BJ (cell line): ENCODE results near the gene TEX54. TPM values are rescaled to one million over a fixed set of nuclear protein-coding genes. Genes with fewer than 3 reads are reported as not detected.

Experiments
- CTCF ChIA-PET: fragments of 350-600 bp; formaldehyde crosslinking; extraction: SDS; loops from one replicate; lab custom pipeline; 2021; ENCODE audit warnings: antibody characterized with exemption, inconsistent platforms; lab: Yijun Ruan, JAX
- POLR2A ChIA-PET: fragments of 300-600 bp; sonication (Branson Sonifier 250); formaldehyde crosslinking; extraction: SDS; loops from one replicate; lab custom pipeline; 2021; ENCODE audit warnings: antibody characterized with exemption; lab: Charles Lee
- DNase-seq: peaks from one replicate; pipeline ENCODE4 v3.0.0-alpha.2; 2011; ENCODE audit warnings: low read depth
- H3K27me3 ChIP-seq: 2 replicates; pipeline ENCODE4 v1.6.0; 2011; ENCODE audit warnings: low read length; ENCODE audit not compliant: control insufficient read depth, insufficient read depth
- H3K36me3 ChIP-seq: 2 replicates; pipeline ENCODE4 v1.5.1; 2011; ENCODE audit warnings: low read length; ENCODE audit not compliant: control insufficient read depth, insufficient read depth
- H3K4me3 ChIP-seq: 2 replicates; pipeline ENCODE4 v1.5.1; 2011; ENCODE audit warnings: low read depth, mild to moderate bottlenecking, control low read depth, low read length
- CTCF ChIP-seq: IDR thresholded peaks from 2 replicates; pipeline ENCODE4 v1.5.1; 2011; ENCODE audit warnings: low read depth, mild to moderate bottlenecking, control low read depth, inconsistent platforms, low read length, moderate library complexity; ENCODE audit not compliant: insufficient read depth
- polyA plus RNA-seq: library from polyadenylated mRNA; depleted of rRNA; stranded (reverse); fragments of >200 nt; gene quantifications from 2 replicates; pipeline ENCODE4 v1.2.3, GENCODE V29; 2011

The TEX54 gene
- polyA plus RNA-seq, 1 experiment: not detected

GRCh38 chr11:62801071-62801470 lies 31.6 kb downstream of the TEX54 start:
- Histone ChIP-seq H3K36me3 (peaks cover 44% of the 10 kb centered on the region), H3K27me3 (no peaks in the 10 kb centered on the region), H3K4me3 (no peak overlapping the region)
- no peak for TF ChIP-seq CTCF
- CTCF ChIA-PET: interaction anchor here (0.6 to 2.4 kb wide), 3 partner anchors 14 to 55 kb away, joined by 3 to 14 read pairs (median 4); partner anchors contain the start of genes STX5 and TMEM179B
- POLR2A ChIA-PET: no interaction called here
- DNase-seq: no peak

GRCh38 chr11:62799486-62799885 lies 33.2 kb downstream of the TEX54 start:
- no peaks in the 10 kb centered on the region for H3K27me3 ChIP-seq
- DNase-seq: no peak
- ChIA-PET CTCF (interaction anchor here (2.4 kb wide), 1 partner anchor 13 kb away, joined by 14 read pairs; the partner anchor contains the start of gene TMEM179B), POLR2A (no interaction called here)
- TF ChIP-seq CTCF: no peak
- peaks cover 50% of the 10 kb centered on the region for H3K36me3 ChIP-seq
- no peak overlapping the region for H3K4me3 ChIP-seq

- CTCF ChIA-PET: interaction anchor here (1.8 kb wide), 1 partner anchor 9 kb away, joined by 5 read pairs; the partner anchor contains the start of gene TMEM179B
- H3K27me3 ChIP-seq: no peaks in the 10 kb centered on the region
- no peak for TF ChIP-seq CTCF
- POLR2A ChIA-PET: no interaction called here
- H3K4me3 ChIP-seq: no peak overlapping the region
- DNase-seq: no peak
- peaks cover 43% of the 10 kb centered on the region for H3K36me3 ChIP-seq
Measured at GRCh38 chr11:62796281-62796680, 36.4 kb downstream of the TEX54 start.

GRCh38 chr11:62794201-62794775 lies 38.4 kb downstream of the TEX54 start:
- ChIA-PET CTCF (no interaction called here), POLR2A (interaction anchor here (0.6 kb wide), 1 partner anchor 38 kb away, joined by 3 read pairs; the partner anchor contains the start of gene STX5)
- no peak for DNase-seq
- Histone ChIP-seq H3K27me3 (no peaks in the 10 kb centered on the region), H3K36me3 (peaks cover 34% of the 10 kb centered on the region), H3K4me3 (no peak overlapping the region)
- no peak for TF ChIP-seq CTCF

GRCh38 chr11:62792202-62792575 lies 40.5 kb downstream of the TEX54 start:
- no peak for DNase-seq
- Histone ChIP-seq H3K27me3 (no peaks in the 10 kb centered on the region), H3K4me3 (no peak overlapping the region), H3K36me3 (peaks cover 23% of the 10 kb centered on the region)
- POLR2A ChIA-PET: no interaction called here
- TF ChIP-seq CTCF: no peak
- CTCF ChIA-PET: no interaction called here
